Adrenal gland (tissue), 12 donors: Measurements from ENCODE around the gene PPP1R37. TPM values are rescaled to one million over a fixed set of nuclear protein-coding genes. Genes with fewer than 3 reads are reported as not detected.

ENCODE experiments used
- DNase-seq, 7 donors: peaks; one replicate each; pipeline ENCODE4 v3.0.0-alpha.2; 2019 to 2020
- H3K27ac ChIP-seq, 5 donors: fragments of 200-600 bp; sonication (generic) in 4 of 5; 1 replicate in 3 of 5; 2 replicates in 2 of 5; pipeline versions ENCODE4 v1.5.1 to v1.8.0; 2016 to 2020; ENCODE audit warnings: mild to moderate bottlenecking in 1 of 5
- H3K27me3 ChIP-seq: fragments of 200-600 bp; 2 replicates; pipeline ENCODE4 v1.8.0; 2021
- H3K36me3 ChIP-seq, 2 donors: fragments of 200-600 bp; replicated peaks in 1 of 2; 1 replicate in 1 of 2; 2 replicates in 1 of 2; pipeline versions ENCODE4 v1.5.1 to v1.8.0; 2018 to 2022
- H3K4me1 ChIP-seq, 2 donors: fragments of 200-600 bp; replicated peaks in 1 of 2; 1 replicate in 1 of 2; 2 replicates in 1 of 2; pipeline versions ENCODE4 v1.5.1 to v1.8.0; 2018 to 2021
- H3K4me3 ChIP-seq, 4 donors: fragments of 200-600 bp; sonication (generic) in 3 of 4; one replicate each; pipeline ENCODE4 v1.5.1; 2016 to 2018
- H3K9me3 ChIP-seq, 3 donors: fragments of 200-600 bp; sonication (generic) in 1 of 3; replicated peaks in 1 of 3; 1 replicate in 2 of 3; 2 replicates in 1 of 3; pipeline versions ENCODE4 v1.5.1 to v1.8.0; 2016 to 2021
- POLR2A ChIP-seq, 2 donors: fragments of 450-650 bp; IDR thresholded peaks; one replicate each; pipeline ENCODE4 v1.6.1; 2017; ENCODE audit warnings: antibody characterized with exemption in 2 of 2, mild to moderate bottlenecking in 2 of 2, moderate library complexity in 1 of 2
- WGBS, 4 donors: extraction: QIAGEN DNeasy Blood & Tissue Kit in 2 of 4; methylation state at CpG; one replicate each; pipeline versions ENCODE4 v1.1.5 to v1.1.7; 2013 to 2017; 5-methylcytosine and 5-hydroxymethylcytosine counted together
- intact Hi-C, 2 donors: fragments of 100-400 bp; cut with DNase I; formaldehyde crosslinking; loops; one replicate each; pipeline versions ENCODE4 v1.14.1 to v1.15.0; 2022 to 2023
- polyA plus RNA-seq, 3 donors: library from polyadenylated mRNA; stranded (reverse); fragments of 200-250 nt in 2 of 3; fragments of 350-450 nt in 1 of 3; fragmentation: Illumina TruSeq in 1 of 3; extraction: RNeasy Lipid Tissue Mini Kit (QIAGEN cat#74804) in 1 of 3; gene quantifications; one replicate each; pipeline ENCODE4 v1.2.3, GENCODE V29; 2013 to 2014
- total RNA-seq, 9 donors: library from RNA; depleted of rRNA in 4 of 9; stranded (reverse); fragments of >200 nt in 4 of 9; fragments of 120-200 nt in 1 of 9; fragmentation: NEBNext Ultra II Directional in 1 of 9; extraction: Animal tissue kit (Norgen Biotek cat#: 25700) in 1 of 9; gene quantifications; one replicate each; pipeline versions ENCODE4 v1.1.0 to v1.2.4, GENCODE V29; 2013 to 2023
- TF ChIP-seq, protein P1 (sequence below), 6 experiments: fragments of 450-650 bp in 4 of 6; fragments of 200-600 bp in 2 of 6; sonication (generic) in 1 of 6; IDR thresholded peaks; 1 replicate in 5 of 6; 2 replicates in 1 of 6; pipeline versions ENCODE4 v1.5.1 to v1.8.0; 2016 to 2021; ENCODE audit warnings: antibody characterized with exemption in 6 of 6, mild to moderate bottlenecking in 2 of 6, moderate library complexity in 1 of 6
- donor health status: healthy with polysubstance abuse.
- donor health status: Bipolar disorder and iron deficiency.
- donor health status: DM: yes; HTN: yes; CAD: no.
- donor health status: DM: no; HTN: no; CAD: no.
- donor health status: DM: no; HTN: no; CAD: no.
- donor health status: DM: yes; HTN: yes; CAD: no.

Gene PPP1R37
- total and polyA plus RNA-seq, 12 donors = 16.4 to 244 (median 51.8) TPM

DNA sequence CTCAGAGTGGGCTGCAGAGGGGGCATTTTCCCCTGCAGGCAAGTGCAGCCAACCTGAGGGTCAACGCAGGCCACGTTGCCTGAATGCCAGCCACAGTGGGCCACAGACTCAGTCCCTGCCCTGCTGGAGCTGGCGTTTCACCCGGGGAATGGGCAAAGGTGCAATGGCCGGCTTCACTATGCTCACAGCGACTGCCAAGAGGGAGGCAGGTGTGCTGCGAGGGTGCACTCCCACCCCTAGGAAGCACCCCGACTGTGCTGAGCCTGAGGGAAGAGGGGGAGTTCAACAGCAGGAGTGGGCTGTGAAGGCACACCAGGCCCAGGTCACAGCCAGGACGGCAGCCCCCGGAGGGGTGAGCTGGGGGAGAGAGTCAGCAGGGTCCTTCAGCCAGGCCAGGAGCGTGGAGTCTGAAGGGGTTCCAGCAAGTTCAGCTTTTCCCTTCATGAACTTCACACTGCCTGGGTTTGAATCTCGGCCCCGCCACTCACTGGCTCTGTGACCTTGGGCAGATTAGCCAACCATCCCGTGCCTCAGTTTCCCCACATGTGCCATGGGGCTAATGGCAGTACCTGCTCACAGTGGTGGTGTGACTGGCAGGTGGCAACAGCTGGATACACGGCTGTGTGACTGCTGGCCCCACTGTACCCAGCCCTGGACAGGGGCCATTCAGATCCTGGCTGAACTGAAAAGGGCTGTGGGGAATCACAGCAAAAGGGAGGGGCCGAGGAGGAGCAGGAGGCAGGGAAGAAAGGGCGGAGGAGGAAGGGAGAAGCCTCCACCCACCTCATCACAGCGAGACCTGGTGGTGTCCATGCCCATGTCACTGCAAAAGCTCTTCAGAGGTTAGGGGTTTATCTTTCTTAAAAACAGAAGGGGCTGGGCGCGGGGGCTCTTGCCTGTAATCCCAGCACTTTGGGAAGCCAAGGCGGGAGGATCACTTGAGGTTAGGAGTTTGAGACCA, 77.4 kb downstream of the PPP1R37 start:
- H3K9me3 ChIP-seq = no peaks in the 10 kb centered on the region
- H3K27me3 ChIP-seq = no peaks in the 10 kb centered on the region
- WGBS, 4 donors = 75 to 81% (median 77%) methylated on average over 13 to 21 of the region's 21 CpGs
- DNase-seq = no peak
- H3K4me1 ChIP-seq = no peaks in the 10 kb centered on the region
- no peak overlapping the region for H3K4me3 ChIP-seq
- no peaks in the 10 kb centered on the region for H3K36me3 ChIP-seq
- TF ChIP-seq POLR2A (IDR thresholded peaks at IDR 0.05) = no peak
- TF ChIP-seq, protein P1, sequence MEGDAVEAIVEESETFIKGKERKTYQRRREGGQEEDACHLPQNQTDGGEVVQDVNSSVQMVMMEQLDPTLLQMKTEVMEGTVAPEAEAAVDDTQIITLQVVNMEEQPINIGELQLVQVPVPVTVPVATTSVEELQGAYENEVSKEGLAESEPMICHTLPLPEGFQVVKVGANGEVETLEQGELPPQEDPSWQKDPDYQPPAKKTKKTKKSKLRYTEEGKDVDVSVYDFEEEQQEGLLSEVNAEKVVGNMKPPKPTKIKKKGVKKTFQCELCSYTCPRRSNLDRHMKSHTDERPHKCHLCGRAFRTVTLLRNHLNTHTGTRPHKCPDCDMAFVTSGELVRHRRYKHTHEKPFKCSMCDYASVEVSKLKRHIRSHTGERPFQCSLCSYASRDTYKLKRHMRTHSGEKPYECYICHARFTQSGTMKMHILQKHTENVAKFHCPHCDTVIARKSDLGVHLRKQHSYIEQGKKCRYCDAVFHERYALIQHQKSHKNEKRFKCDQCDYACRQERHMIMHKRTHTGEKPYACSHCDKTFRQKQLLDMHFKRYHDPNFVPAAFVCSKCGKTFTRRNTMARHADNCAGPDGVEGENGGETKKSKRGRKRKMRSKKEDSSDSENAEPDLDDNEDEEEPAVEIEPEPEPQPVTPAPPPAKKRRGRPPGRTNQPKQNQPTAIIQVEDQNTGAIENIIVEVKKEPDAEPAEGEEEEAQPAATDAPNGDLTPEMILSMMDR (IDR thresholded peaks at IDR 0.05) = no peak
- intact Hi-C loops = no loop called here
- peak overlapping the region in 1 of 5 donors; percentile 1 for H3K27ac ChIP-seq

DNA sequence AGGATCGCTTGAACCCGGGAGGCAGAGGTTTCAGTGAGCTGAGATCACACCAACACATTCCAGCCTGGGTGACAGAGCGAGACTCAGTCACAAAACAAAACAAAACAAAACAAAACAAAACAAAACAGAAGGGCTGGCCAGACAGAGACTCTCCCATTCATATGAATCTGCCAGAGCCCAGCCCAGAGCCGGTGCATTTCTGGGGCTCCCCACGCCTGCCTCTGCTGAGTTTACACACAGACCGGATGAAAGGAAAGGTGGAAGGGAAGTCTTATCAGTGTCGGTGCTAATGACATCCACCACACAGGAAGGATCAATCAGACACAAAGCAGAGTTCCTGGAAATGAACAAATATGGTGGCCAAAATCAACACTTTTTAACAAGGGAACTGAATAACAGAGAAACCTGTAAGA, 78.2 kb downstream of the PPP1R37 start:
- intact Hi-C loops = no loop called here
- DNase-seq = peak in 1 of 7 donors; percentile 37
- no peaks in the 10 kb centered on the region for H3K4me1 ChIP-seq
- H3K27me3 ChIP-seq = no peaks in the 10 kb centered on the region
- H3K9me3 ChIP-seq = no peaks in the 10 kb centered on the region
- 52 to 61% (median 54%) methylated on average over 7 of the region's 7 CpGs for WGBS, 4 donors
- H3K36me3 ChIP-seq = no peaks in the 10 kb centered on the region
- H3K27ac ChIP-seq = peak overlapping the region in 1 of 5 donors; percentile 10
- no peak overlapping the region for H3K4me3 ChIP-seq
- no peak for TF ChIP-seq POLR2A (IDR thresholded peaks at IDR 0.05)
- TF ChIP-seq, protein P1 (IDR thresholded peaks at IDR 0.05) = no peak

DNA sequence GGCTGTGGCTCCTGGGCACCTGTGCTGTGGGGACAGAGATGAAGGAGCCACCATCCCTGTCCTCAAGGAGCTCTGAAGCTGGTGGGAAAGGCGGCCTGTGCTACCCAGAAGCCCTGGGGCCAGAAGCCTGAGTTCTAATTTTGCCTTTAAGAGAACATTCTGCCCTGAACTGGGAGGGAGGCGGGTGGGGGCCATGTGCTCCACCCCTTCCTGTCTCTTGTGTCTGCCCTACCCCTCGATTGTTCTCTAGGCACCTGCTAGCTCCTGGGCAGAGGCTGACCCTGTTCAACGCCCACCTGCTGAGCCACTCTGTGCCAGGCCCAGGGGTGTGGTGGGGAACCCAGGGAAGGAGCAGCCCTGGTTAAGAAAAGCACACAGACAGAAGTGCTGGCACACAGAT, 79.2 kb downstream of the PPP1R37 start:
- H3K27me3 ChIP-seq = no peaks in the 10 kb centered on the region
- TF ChIP-seq POLR2A (IDR thresholded peaks at IDR 0.05) = no peak
- TF ChIP-seq, protein P1 (IDR thresholded peaks at IDR 0.05) = no peak
- no peaks in the 10 kb centered on the region for H3K9me3 ChIP-seq
- no peaks in the 10 kb centered on the region for H3K36me3 ChIP-seq
- H3K4me1 ChIP-seq = peaks cover 1 to 2% of the 10 kb centered on the region in 2 donors
- 59 to 68% (median 63%) methylated on average over 3 to 4 of the region's 4 CpGs for whole genome bisulfite sequencing, 4 donors
- DNase-seq = no peak
- intact Hi-C loops = no loop called here
- H3K27ac ChIP-seq = peak overlapping the region in 1 of 5 donors; percentile 45
- no peak overlapping the region for H3K4me3 ChIP-seq

DNA sequence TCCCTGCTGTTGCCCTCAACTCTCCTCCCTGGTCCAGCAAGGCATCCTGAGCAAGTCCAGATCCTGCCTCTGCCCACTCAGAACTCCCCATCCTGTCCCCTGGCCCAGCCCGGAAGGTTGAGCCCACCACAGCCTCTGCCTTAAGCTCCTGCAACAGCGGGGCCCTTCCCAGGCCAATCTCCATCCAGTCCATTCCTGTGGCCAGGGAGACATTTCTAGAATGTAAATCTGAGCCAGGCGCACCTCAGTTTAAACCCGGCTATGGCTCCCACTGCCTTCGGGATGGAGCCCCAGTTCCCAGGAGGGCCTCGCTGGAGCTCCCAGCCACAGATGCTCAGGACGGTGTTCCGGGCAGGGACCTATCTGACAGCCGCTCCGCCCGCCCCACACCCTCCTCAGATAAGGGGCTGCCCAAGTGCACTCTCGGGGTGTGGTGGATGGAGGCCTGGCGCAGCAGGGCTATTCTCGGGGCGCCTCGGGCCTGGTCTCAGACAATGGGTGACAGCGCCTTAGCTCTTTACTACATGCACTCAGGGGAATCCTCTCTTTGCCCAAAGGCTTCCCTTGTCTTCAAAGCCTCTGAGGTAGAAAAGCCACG, 79.7 kb downstream of the PPP1R37 start:
- Histone ChIP-seq H3K36me3 (no peaks in the 10 kb centered on the region), H3K4me1 (peaks cover 6% of the 10 kb centered on the region in 2 donors), H3K27ac (peak overlapping the region in 1 of 5 donors; percentile 45), H3K27me3 (no peaks in the 10 kb centered on the region), H3K9me3 (no peaks in the 10 kb centered on the region), H3K4me3 (no peak overlapping the region)
- WGBS, 4 donors = 94 to 100% (median 96%) methylated on average over 1 to 17 of the region's 18 CpGs
- intact Hi-C loops = no loop called here
- DNase-seq = no peak
- TF ChIP-seq, protein P1 (IDR thresholded peaks at IDR 0.05) = no peak
- TF ChIP-seq POLR2A (IDR thresholded peaks at IDR 0.05) = no peak
